HUES64 (cell line): ENCODE results near the gene IRX4.
"Not testable (repeated sequence)": the region's sequence is repeated elsewhere in the genome, so short reads cannot be mapped to it uniquely, and the experiment has no call there.

ENCODE experiments used
- H3K27ac ChIP-seq: 2 replicates; pipeline ENCODE4 v1.7.0; 2013; ENCODE audit warnings: low read depth, low read length, inconsistent platforms
- H3K27me3 ChIP-seq: 2 replicates; pipeline ENCODE4 v1.6.1; 2013; ENCODE audit warnings: mild to moderate bottlenecking, low read length; ENCODE audit not compliant: insufficient read depth
- H3K36me3 ChIP-seq: 2 replicates; pipeline ENCODE4 v1.6.1; 2013; ENCODE audit warnings: mild to moderate bottlenecking, low read length; ENCODE audit not compliant: insufficient read depth
- H3K4me1 ChIP-seq: 2 replicates; pipeline ENCODE4 v1.6.1; 2013; ENCODE audit warnings: mild to moderate bottlenecking, low read length, moderate library complexity; ENCODE audit not compliant: insufficient read depth
- H3K4me3 ChIP-seq: 2 replicates; pipeline ENCODE4 v1.5.1; 2013; ENCODE audit warnings: mild to moderate bottlenecking, low read length, moderate library complexity
- H3K9ac ChIP-seq: 2 replicates; pipeline ENCODE4 v1.6.1; 2013; ENCODE audit warnings: mild to moderate bottlenecking, low read depth, low read length
- H3K9me3 ChIP-seq: 2 replicates; pipeline ENCODE4 v1.6.1; 2013; ENCODE audit warnings: low read depth, low read length; ENCODE audit not compliant: insufficient read depth
- WGBS: fragments of 150-250, 120-280 bp; methylation state at CpG from one replicate; pipeline ENCODE4 v1.1.7; 2013; ENCODE audit warnings: missing lambda C conversion rate; 5-methylcytosine and 5-hydroxymethylcytosine counted together

The IRX4 gene

DNA sequence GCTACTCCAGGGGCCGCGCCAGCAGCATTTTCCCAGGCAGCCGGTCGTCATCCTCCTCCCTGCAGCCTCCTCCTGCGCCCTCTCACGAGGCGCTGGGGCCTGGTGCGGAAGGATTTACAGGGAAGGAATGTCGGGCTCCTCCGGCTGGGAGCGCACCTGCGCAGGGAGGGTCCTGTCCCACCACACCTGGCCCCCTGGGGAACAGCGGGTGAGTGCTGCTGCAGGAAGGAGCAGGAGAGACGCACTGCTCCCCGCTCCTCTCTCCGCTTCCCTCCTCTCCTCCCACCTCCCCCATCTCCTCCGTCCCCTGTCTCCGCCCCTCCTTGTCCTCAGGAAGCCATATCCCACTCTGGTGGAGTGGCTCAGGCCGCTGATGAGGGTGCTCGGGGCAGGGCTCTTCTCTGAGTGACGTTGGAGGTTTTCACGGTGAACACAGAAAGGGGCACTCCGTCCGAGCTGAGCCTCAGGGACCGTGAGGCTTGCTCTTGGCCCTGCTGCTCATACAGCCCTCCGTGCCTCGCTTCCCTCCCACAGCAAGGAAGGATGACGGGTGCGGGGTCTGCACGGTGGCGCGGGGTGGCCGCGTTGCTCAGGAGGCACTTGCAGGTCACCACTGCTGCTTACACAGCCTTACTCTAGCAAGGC is 31.3 kb downstream of the IRX4 start:
- no peak overlapping the region for H3K9ac ChIP-seq
- peak overlapping the region; percentile 46 for H3K4me3 ChIP-seq
- WGBS: 9% methylated on average over 33 of the region's 34 CpGs
- H3K27ac ChIP-seq: no peak overlapping the region
- H3K9me3 ChIP-seq: no peaks in the 10 kb centered on the region
- H3K36me3 ChIP-seq: no peaks in the 10 kb centered on the region
- no peaks in the 10 kb centered on the region for H3K4me1 ChIP-seq
- peaks cover 58% of the 10 kb centered on the region for H3K27me3 ChIP-seq

DNA sequence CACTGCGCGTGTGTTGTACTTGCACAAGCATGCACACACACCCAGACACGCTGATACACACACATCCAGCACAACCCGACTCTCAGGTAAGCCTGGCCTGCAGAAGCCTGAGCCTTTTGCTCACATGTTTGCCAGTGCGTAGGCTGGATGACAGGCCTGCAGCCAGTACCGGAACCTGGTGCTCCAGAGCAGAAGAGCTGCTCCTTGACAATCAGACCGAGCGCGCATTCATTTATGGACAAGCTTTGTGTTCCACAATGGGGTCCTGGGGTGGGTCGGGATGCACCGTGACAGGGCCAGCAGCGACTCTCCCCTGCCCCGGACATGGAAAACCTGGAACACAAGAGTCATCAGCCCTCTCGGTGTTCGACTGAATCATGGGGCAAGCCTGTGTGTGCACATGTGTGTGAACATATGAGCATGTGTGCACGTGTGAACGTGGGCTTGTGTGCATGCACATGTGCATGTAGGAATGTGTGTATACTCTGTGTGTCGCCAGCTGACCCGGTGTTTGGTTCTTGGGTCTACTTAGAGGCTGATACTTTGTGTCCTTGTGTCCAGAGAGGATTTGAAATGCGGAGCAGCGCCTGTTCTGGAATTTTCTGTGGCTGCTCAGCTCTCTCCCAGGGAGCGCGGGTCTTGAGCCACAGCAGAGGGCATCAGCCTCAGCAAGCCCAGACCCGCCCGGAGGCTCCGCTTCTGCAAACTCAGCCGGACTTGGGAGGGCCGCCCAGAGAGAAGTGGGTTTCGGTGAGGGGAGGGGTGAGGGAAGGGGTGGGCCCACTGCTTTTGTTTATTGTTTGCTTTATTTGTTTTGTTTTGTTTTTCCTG is 32.2 kb downstream of the IRX4 start:
- H3K9ac ChIP-seq: no peak overlapping the region
- H3K27me3 ChIP-seq: peaks cover 58% of the 10 kb centered on the region
- 76% methylated on average over 29 of the region's 29 CpGs for WGBS
- H3K9me3 ChIP-seq: no peaks in the 10 kb centered on the region
- no peaks in the 10 kb centered on the region for H3K4me1 ChIP-seq
- H3K36me3 ChIP-seq: no peaks in the 10 kb centered on the region
- peak overlapping the region; percentile 46 for H3K4me3 ChIP-seq
- H3K27ac ChIP-seq: no peak overlapping the region

- H3K27ac ChIP-seq: no peak overlapping the region
- no peak overlapping the region for H3K9ac ChIP-seq
- H3K4me1 ChIP-seq: no peaks in the 10 kb centered on the region
- no peaks in the 10 kb centered on the region for H3K36me3 ChIP-seq
- H3K27me3 ChIP-seq: peaks cover 45% of the 10 kb centered on the region
- no peaks in the 10 kb centered on the region for H3K9me3 ChIP-seq
- no peak overlapping the region for H3K4me3 ChIP-seq
- 84% methylated on average over 9 of the region's 9 CpGs for WGBS
Observed at GRCh38 chr5:1847611-1848010, 35.1 kb downstream of the IRX4 start.

GRCh38 chr5:1847056-1847455 is 35.7 kb downstream of the IRX4 start:
- WGBS: 82% methylated on average over 10 of the region's 10 CpGs
- Histone ChIP-seq H3K9me3 (no peaks in the 10 kb centered on the region), H3K4me1 (no peaks in the 10 kb centered on the region), H3K27me3 (peaks cover 39% of the 10 kb centered on the region), H3K9ac (no peak overlapping the region), H3K27ac (no peak overlapping the region), H3K4me3 (no peak overlapping the region), H3K36me3 (no peaks in the 10 kb centered on the region)

DNA sequence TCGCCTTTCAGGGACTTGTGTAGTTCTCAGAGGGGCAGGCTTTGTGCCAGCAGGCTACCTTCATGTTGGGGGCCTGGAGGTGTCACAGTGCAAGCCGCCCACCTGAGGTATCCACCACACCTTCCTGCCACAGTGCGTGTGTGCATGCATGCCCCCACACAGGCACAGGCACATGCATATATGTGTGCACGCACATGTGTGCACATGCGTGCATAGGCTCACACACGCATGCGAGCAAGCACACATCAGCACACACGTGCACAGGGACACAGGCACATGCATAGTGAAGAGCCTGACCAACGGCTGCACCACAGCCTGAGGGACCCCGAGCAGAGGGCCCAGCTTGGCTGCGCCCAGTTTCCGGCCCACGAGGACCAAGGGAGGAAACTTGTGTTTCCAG is 36.1 kb downstream of the IRX4 start:
- Histone ChIP-seq H3K27ac (no peak overlapping the region), H3K9ac (no peak overlapping the region), H3K9me3 (no peaks in the 10 kb centered on the region), H3K36me3 (no peaks in the 10 kb centered on the region), H3K27me3 (peaks cover 34% of the 10 kb centered on the region), H3K4me1 (no peaks in the 10 kb centered on the region), H3K4me3 (no peak overlapping the region)
- WGBS: 90% methylated on average over 13 of the region's 13 CpGs

DNA sequence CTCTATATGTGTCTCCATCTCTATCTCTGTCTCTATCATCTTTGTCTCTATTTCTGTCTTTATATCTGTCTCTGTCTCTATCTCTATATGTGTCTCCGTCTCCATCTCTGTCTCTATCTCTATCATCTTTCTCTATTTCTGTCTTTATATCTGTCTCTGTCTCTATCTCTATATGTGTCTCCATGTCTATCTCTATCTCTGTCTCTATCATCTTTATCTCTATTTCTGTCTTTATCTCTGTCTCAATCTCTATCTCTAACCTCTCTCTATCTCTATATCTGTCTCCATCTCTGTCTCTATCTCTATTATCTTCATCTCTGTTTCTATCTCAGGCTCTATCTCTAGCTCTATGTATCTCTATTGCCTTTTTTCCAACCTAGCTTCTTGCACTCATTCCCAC is 37.0 kb downstream of the IRX4 start:
- H3K9ac ChIP-seq: no peak overlapping the region
- H3K36me3 ChIP-seq: no peaks in the 10 kb centered on the region
- H3K27ac ChIP-seq: no peak overlapping the region
- 91% methylated on average over 1 of the region's 1 CpG for WGBS
- H3K4me1 ChIP-seq: peaks cover 3% of the 10 kb centered on the region; the same call in 1 of the 2 replicates
- no peaks in the 10 kb centered on the region for H3K9me3 ChIP-seq
- H3K4me3 ChIP-seq: no peak overlapping the region
- peaks cover 25% of the 10 kb centered on the region for H3K27me3 ChIP-seq

DNA sequence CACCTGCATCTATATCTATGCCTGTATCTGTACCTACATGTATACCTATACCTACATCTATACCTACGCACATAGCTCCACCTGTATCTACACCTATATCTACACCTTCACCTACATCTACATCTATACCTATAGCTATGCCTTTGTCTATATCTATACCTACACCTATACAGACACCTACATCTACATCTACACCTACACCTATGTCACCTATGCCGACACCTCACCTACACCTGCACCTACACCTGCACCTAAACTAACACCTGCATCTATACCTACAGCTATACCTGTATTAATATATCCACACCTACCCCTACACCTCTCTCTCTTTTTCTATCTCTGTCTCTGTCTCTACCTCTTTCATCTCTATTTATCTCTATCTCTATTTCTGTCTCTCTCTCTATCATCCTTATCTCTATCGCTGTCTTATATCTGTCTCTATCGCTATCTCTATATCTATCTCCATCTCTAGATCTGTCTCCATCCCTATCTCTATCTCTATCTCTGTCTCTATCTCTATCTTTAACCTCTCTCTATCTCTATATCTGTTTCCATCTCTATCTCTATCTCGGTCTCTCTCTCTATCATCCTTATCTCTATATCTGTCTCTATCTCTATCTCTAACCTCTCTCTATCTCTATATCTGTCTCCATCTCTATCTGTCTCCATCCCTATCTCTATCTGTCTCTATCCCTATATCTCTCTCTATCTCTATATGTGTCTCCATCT is 37.9 kb downstream of the IRX4 start:
- H3K36me3 ChIP-seq: no peaks in the 10 kb centered on the region
- H3K9me3 ChIP-seq: no peaks in the 10 kb centered on the region
- no peak overlapping the region for H3K9ac ChIP-seq
- H3K4me1 ChIP-seq: peaks cover 3% of the 10 kb centered on the region; the same call in 1 of the 2 replicates
- H3K4me3 ChIP-seq: no peak overlapping the region
- WGBS: 93% methylated on average over 5 of the region's 5 CpGs
- H3K27me3 ChIP-seq: peaks cover 17% of the 10 kb centered on the region
- no peak overlapping the region for H3K27ac ChIP-seq

DNA sequence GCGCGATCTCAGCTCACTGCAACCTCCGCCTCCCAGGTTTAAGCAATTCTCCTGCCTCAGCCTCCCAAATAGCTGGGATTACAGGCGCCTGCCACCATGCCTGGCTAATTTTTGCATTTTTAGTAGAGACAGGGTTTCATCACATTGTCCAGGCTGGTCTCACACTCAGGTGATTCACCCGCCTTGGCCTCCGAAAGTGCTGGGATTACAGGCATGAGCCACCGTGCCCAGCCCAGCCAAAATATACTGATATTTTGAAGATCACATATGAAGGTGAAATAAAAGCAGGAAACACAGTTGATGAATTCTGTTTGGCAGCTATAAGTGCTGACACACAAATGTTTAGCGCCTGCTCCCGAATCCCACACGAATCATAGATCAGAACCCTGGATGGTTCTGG is 39.0 kb downstream of the IRX4 start:
- 86% methylated on average over 10 of the region's 10 CpGs for WGBS
- peaks cover 12% of the 10 kb centered on the region for H3K27me3 ChIP-seq
- H3K27ac ChIP-seq, H3K9me3 ChIP-seq, H3K4me3 ChIP-seq, H3K4me1 ChIP-seq, H3K36me3 ChIP-seq, H3K9ac ChIP-seq: not testable (repeated sequence)

- peaks cover 5% of the 10 kb centered on the region; the same call in 1 of the 2 replicates for H3K27me3 ChIP-seq
- WGBS: 90% methylated on average over 15 of the region's 17 CpGs
- H3K9me3 ChIP-seq: no peaks in the 10 kb centered on the region
Observed at GRCh38 chr5:1842004-1842819, 40.5 kb downstream of the IRX4 start.

GRCh38 chr5:1840741-1841521 is 41.8 kb downstream of the IRX4 start:
- Histone ChIP-seq H3K36me3 (no peaks in the 10 kb centered on the region), H3K4me1 (peaks cover 3% of the 10 kb centered on the region; the same call in 1 of the 2 replicates), H3K27me3 (peaks cover 5% of the 10 kb centered on the region; the same call in 1 of the 2 replicates), H3K27ac (no peak overlapping the region), H3K4me3 (no peak overlapping the region), H3K9me3 (no peaks in the 10 kb centered on the region), H3K9ac (no peak overlapping the region)
- WGBS: 54% methylated on average over 31 of the region's 31 CpGs

More at GRCh38 chr5:1842004-1842819, 40.5 kb downstream of the IRX4 start:
- Histone ChIP-seq H3K9ac (no peak overlapping the region), H3K4me3 (no peak overlapping the region), H3K4me1 (peaks cover 3% of the 10 kb centered on the region; the same call in 1 of the 2 replicates), H3K36me3 (no peaks in the 10 kb centered on the region), H3K27ac (no peak overlapping the region)
